GM23338 (cell line): ENCODE measurements around the gene NRK. TPM values are rescaled to one million over a fixed set of nuclear protein-coding genes. Genes with fewer than 3 reads are reported as not detected.

Experiments used
- ATAC-seq: fragments of 200-7000 bp; cut with Tn5 transposase; 3 replicates; pipeline ENCODE4 v1.9.1; 2020
- DNase-seq: peaks from one replicate; pipeline ENCODE4 v3.0.0-alpha.2; 2015; ENCODE audit warnings: low spot score
- H2AFZ ChIP-seq: fragments of 200-600 bp; sonication (generic); 2 replicates; pipeline ENCODE4 v1.8.0; 2016; ENCODE audit warnings: antibody characterized with exemption, mild to moderate bottlenecking, moderate library complexity
- H3F3A ChIP-seq: fragments of 200-600 bp; sonication (generic); replicated peaks from 2 replicates; pipeline ENCODE4 v1.8.0; 2017; ENCODE audit warnings: antibody characterized with exemption, mixed run types, low read depth
- H3K27ac ChIP-seq: fragments of 200-600 bp; sonication (generic); 2 replicates; pipeline ENCODE4 v1.6.1; 2016; ENCODE audit warnings: low read depth
- H3K27me3 ChIP-seq: fragments of 200-600 bp; sonication (generic); 2 replicates; pipeline ENCODE4 v1.8.0; 2016; ENCODE audit warnings: mild to moderate bottlenecking, mixed run types, moderate library complexity; ENCODE audit not compliant: insufficient read depth
- H3K36me3 ChIP-seq: fragments of 200-600 bp; sonication (generic); 2 replicates; pipeline ENCODE4 v1.8.0; 2016; ENCODE audit warnings: mild to moderate bottlenecking; ENCODE audit not compliant: insufficient read depth
- H3K4me1 ChIP-seq: fragments of 200-600 bp; sonication (generic); 2 replicates; pipeline ENCODE4 v1.8.0; 2016; ENCODE audit warnings: mild to moderate bottlenecking, moderate library complexity; ENCODE audit not compliant: insufficient read depth
- H3K4me2 ChIP-seq: fragments of 200-600 bp; sonication (generic); 2 replicates; pipeline ENCODE4 v1.7.1; 2017; ENCODE audit warnings: mixed run types
- H3K4me3 ChIP-seq: fragments of 200-600 bp; sonication (generic); 2 replicates; pipeline ENCODE4 v1.6.1; 2016; ENCODE audit warnings: mixed run types
- H3K79me2 ChIP-seq: fragments of 200-600 bp; sonication (generic); replicated peaks from 2 replicates; pipeline ENCODE4 v1.8.0; 2017; ENCODE audit warnings: mild to moderate bottlenecking; ENCODE audit not compliant: insufficient read depth
- H3K9me2 ChIP-seq: fragments of 200-600 bp; sonication (generic); 2 replicates; pipeline ENCODE4 v1.8.0; 2017; ENCODE audit not compliant: insufficient read depth
- H4K20me1 ChIP-seq: fragments of 200-600 bp; sonication (generic); replicated peaks from 2 replicates; pipeline ENCODE4 v1.8.0; 2017; ENCODE audit warnings: mild to moderate bottlenecking; ENCODE audit not compliant: insufficient read depth
- H3K27ac Mint-ChIP-seq: 2 replicates; pipeline ENCODE4 v1.8.0; 2020; ENCODE audit warnings: inconsistent platforms, mild to moderate bottlenecking, moderate library complexity, mixed read lengths
- H3K27me3 Mint-ChIP-seq: 3 replicates; pipeline ENCODE4 v1.8.0; 2022; ENCODE audit warnings: low read depth, mild to moderate bottlenecking, moderate library complexity, mixed read lengths, inconsistent platforms; ENCODE audit not compliant: insufficient read depth, poor library complexity
- H3K36me3 Mint-ChIP-seq: 3 replicates; pipeline ENCODE4 v1.8.0; 2021; ENCODE audit warnings: low read depth, mild to moderate bottlenecking, inconsistent platforms, moderate library complexity, mixed read lengths
- H3K4me1 Mint-ChIP-seq: 3 replicates; pipeline ENCODE4 v1.8.0; 2020; ENCODE audit warnings: mild to moderate bottlenecking, inconsistent platforms, mixed read lengths
- H3K4me3 Mint-ChIP-seq: 3 replicates; pipeline ENCODE4 v1.8.0; 2021; ENCODE audit warnings: moderate library complexity, mild to moderate bottlenecking, inconsistent platforms, mixed read lengths
- H3K9me3 Mint-ChIP-seq: 3 replicates; pipeline ENCODE4 v1.8.0; 2020; ENCODE audit warnings: moderate library complexity, mild to moderate bottlenecking, inconsistent platforms, mixed read lengths
- CREB1 ChIP-seq: fragments of 250-450 bp; sonication (Bioruptor Pico); IDR thresholded peaks from 2 replicates; pipeline ENCODE4 v1.5.0; 2020; ENCODE audit warnings: low read depth, mild to moderate bottlenecking, moderate library complexity
- CTCF ChIP-seq, 2 experiments: fragments of 200-600 bp in 1 of 2; sonication (generic) in 1 of 2; conservative IDR thresholded peaks; 2 replicates each; pipeline versions ENCODE4 v1.5.1 to v1.6.1; 2016 to 2017; ENCODE audit warnings: antibody characterized with exemption in 2 of 2, low read depth in 2 of 2, mild to moderate bottlenecking in 2 of 2, moderate library complexity in 1 of 2
- ETS1 ChIP-seq: IDR thresholded peaks from 2 replicates; pipeline ENCODE4 v1.6.1; 2016; ENCODE audit warnings: antibody characterized with exemption
- EZH2 ChIP-seq: fragments of 200-600 bp; sonication (generic); IDR thresholded peaks from one replicate; pipeline ENCODE4 v1.8.0; 2017; ENCODE audit warnings: antibody characterized with exemption, mild to moderate bottlenecking, low read depth; ENCODE audit not compliant: unreplicated experiment
- EZH2phosphoT487 ChIP-seq: fragments of 200-600 bp; sonication (generic); IDR thresholded peaks from one replicate; pipeline ENCODE4 v1.8.1; 2018; ENCODE audit warnings: antibody characterized with exemption; ENCODE audit not compliant: unreplicated experiment
- JUNB ChIP-seq: IDR thresholded peaks from one replicate; pipeline ENCODE4 v1.6.1; 2016; ENCODE audit warnings: antibody characterized with exemption; ENCODE audit not compliant: unreplicated experiment
- NANOG ChIP-seq: IDR thresholded peaks from 2 replicates; pipeline ENCODE4 v1.6.1; 2016; ENCODE audit warnings: antibody characterized with exemption, borderline replicate concordance
- REST ChIP-seq: IDR thresholded peaks from one replicate; pipeline ENCODE4 v1.6.1; 2018; ENCODE audit warnings: antibody characterized with exemption; ENCODE audit not compliant: unreplicated experiment
- STAT1 ChIP-seq: IDR thresholded peaks from one replicate; pipeline ENCODE4 v1.6.1; 2016; ENCODE audit warnings: antibody characterized with exemption; ENCODE audit not compliant: unreplicated experiment
- ZNF114 ChIP-seq: fragments of 250-450 bp; sonication (Bioruptor Pico); IDR thresholded peaks from 2 replicates; pipeline ENCODE4 v1.5.0; 2020; ENCODE audit warnings: mild to moderate bottlenecking, moderate library complexity
- ZNF462 ChIP-seq: fragments of 250-450 bp; sonication (Bioruptor Pico); IDR thresholded peaks from 2 replicates; pipeline ENCODE4 v1.5.0; 2020; ENCODE audit warnings: mild to moderate bottlenecking, moderate library complexity
- polyA plus RNA-seq: library from polyadenylated mRNA; unstranded; fragments of >200 nt; fragmentation: Nextera tagmentation; extraction: Ambion mirVana; gene quantifications from 2 replicates; pipeline ENCODE4 v1.2.1, GENCODE V29; 2016
- total RNA-seq: library from RNA; depleted of rRNA; stranded (reverse); fragments of >200 nt; shearing (Covaris generic); gene quantifications from 2 replicates; pipeline ENCODE4 v1.2.3, GENCODE V29; 2014

Gene NRK
- total and polyA plus RNA-seq, 2 experiments from 2014 or later: 6.4 to 16.2 TPM

GRCh38 chrX:105837232-105837631, 14.9 kb downstream of the NRK start:
- H3K9me2 ChIP-seq: no peaks in the 10 kb centered on the region
- no peak overlapping the region for H3K27ac Mint-ChIP-seq
- no peaks in the 10 kb centered on the region for H3K9me3 Mint-ChIP-seq
- ATAC-seq (no peak), DNase-seq (no peak)
- H3K79me2 ChIP-seq: no peaks in the 10 kb centered on the region
- no peak overlapping the region for H2AFZ ChIP-seq
- no peaks in the 10 kb centered on the region for H3K4me1 ChIP-seq
- H3K27me3 Mint-ChIP-seq: no peaks in the 10 kb centered on the region
- no peaks in the 10 kb centered on the region for H3K36me3 Mint-ChIP-seq
- H3K36me3 ChIP-seq: no peaks in the 10 kb centered on the region
- TF ChIP-seq EZH2 (no peak), REST (no peak), ETS1 (no peak), CREB1 (CRISPR knock-in tag) (no peak), ZNF462 (no peak), ZNF114 (CRISPR knock-in tag) (no peak), CTCF (conservative IDR thresholded peaks at IDR 0.05; ENCODE audit: low read depth in 2 of 2) (no peak), JUNB (no peak), NANOG (no peak), STAT1 (no peak), EZH2phosphoT487 (no peak)
- H3K4me2 ChIP-seq: no peak overlapping the region
- H3K27me3 ChIP-seq: no peaks in the 10 kb centered on the region
- H3K27ac ChIP-seq: no peak overlapping the region
- H4K20me1 ChIP-seq: no peaks in the 10 kb centered on the region
- H3F3A ChIP-seq: no peaks in the 10 kb centered on the region
- no peak overlapping the region for H3K4me3 ChIP-seq
- H3K4me3 Mint-ChIP-seq: no peak overlapping the region
- H3K4me1 Mint-ChIP-seq: no peaks in the 10 kb centered on the region
